Measurements from ENCODE around the gene GRM1.

GRM1 gene

DNA sequence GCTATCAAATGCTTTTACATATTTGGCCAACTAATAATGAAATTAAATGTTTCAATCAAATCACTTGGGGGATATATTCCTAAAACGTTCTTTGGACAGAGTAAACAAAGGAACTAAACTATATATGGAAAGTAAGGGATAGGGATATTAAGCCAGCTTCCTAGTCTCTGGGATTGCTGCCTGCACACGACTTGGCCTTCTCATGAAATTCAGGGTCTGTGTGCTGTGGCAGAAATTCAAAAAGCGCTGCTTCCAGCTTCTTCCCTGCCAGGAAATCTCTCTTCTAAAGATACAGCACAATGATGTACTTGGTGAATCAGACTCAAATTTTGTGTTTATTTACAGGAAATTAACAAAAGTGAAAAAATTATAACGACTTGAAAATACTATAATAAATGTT lies 308.5 kb downstream of the GRM1 start:
- Histone ChIP-seq H3K79me2 (ENCODE audit: low read length) (no peaks in the 10 kb centered on the region), H2AFZ (ENCODE audit: low read depth, low read length) (no peak overlapping the region), H4K20me1 (ENCODE audit: insufficient read depth, low read length) (no peaks in the 10 kb centered on the region), H3K27me3 (ENCODE audit: low read depth, low read length) (no peaks in the 10 kb centered on the region), H3K9me3 (ENCODE audit: insufficient read depth, low read length) (no peaks in the 10 kb centered on the region), H3K4me3 (ENCODE audit: low read length) (no peak overlapping the region), H3K4me2 (ENCODE audit: low read length) (no peak overlapping the region), H3K9ac (ENCODE audit: low read length) (no peak overlapping the region), H3K27ac (ENCODE audit: low read length) (no peak overlapping the region), H3K36me3 (replicated peaks; ENCODE audit: low read depth, low read length) (no peaks in the 10 kb centered on the region), H3K4me1 (ENCODE audit: low read length) (no peaks in the 10 kb centered on the region)
- TF ChIP-seq, protein P1, sequence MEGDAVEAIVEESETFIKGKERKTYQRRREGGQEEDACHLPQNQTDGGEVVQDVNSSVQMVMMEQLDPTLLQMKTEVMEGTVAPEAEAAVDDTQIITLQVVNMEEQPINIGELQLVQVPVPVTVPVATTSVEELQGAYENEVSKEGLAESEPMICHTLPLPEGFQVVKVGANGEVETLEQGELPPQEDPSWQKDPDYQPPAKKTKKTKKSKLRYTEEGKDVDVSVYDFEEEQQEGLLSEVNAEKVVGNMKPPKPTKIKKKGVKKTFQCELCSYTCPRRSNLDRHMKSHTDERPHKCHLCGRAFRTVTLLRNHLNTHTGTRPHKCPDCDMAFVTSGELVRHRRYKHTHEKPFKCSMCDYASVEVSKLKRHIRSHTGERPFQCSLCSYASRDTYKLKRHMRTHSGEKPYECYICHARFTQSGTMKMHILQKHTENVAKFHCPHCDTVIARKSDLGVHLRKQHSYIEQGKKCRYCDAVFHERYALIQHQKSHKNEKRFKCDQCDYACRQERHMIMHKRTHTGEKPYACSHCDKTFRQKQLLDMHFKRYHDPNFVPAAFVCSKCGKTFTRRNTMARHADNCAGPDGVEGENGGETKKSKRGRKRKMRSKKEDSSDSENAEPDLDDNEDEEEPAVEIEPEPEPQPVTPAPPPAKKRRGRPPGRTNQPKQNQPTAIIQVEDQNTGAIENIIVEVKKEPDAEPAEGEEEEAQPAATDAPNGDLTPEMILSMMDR (IDR thresholded peaks at IDR 0.05; ENCODE audit: low read depth, low read length): no peak
- TF ChIP-seq EZH2phosphoT487 (IDR thresholded peaks at IDR 0.05; ENCODE audit: low read depth): no peak

DNA sequence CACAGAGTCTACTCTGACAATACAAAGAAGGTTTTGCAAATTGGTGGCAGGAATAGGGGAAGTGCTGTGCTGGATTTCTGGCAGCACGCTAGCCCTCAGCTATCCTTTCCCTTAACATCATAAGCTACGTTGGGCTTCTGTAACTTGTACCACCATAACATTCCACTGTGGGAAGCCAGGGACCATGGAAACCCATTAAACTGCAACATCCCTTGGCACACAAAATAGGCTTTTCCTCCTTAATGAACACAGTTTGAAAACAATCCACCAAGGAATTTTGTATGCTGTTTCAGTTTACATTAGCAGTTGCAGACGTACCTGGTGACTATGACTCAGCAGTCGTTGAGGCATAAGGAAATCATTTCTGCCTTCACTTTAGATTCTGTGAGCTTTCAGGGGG lies 310.9 kb downstream of the GRM1 start:
- no peak overlapping the region for H3K9ac ChIP-seq (ENCODE audit: low read length)
- H3K27me3 ChIP-seq (ENCODE audit: low read depth, low read length): no peaks in the 10 kb centered on the region
- no peak overlapping the region for H3K27ac ChIP-seq (ENCODE audit: low read length)
- no peaks in the 10 kb centered on the region for H3K36me3 ChIP-seq (replicated peaks; ENCODE audit: low read depth, low read length)
- H3K4me3 ChIP-seq (ENCODE audit: low read length): no peak overlapping the region
- H3K79me2 ChIP-seq (ENCODE audit: low read length): no peaks in the 10 kb centered on the region
- TF ChIP-seq, protein P1 (IDR thresholded peaks at IDR 0.05; ENCODE audit: low read depth, low read length): no peak
- TF ChIP-seq EZH2phosphoT487 (IDR thresholded peaks at IDR 0.05; ENCODE audit: low read depth): no peak
- no peaks in the 10 kb centered on the region for H4K20me1 ChIP-seq (ENCODE audit: insufficient read depth, low read length)
- no peak overlapping the region for H3K4me2 ChIP-seq (ENCODE audit: low read length)
- H3K9me3 ChIP-seq (ENCODE audit: insufficient read depth, low read length): no peaks in the 10 kb centered on the region
- no peak overlapping the region for H2AFZ ChIP-seq (ENCODE audit: low read depth, low read length)
- H3K4me1 ChIP-seq (ENCODE audit: low read length): no peaks in the 10 kb centered on the region

DNA sequence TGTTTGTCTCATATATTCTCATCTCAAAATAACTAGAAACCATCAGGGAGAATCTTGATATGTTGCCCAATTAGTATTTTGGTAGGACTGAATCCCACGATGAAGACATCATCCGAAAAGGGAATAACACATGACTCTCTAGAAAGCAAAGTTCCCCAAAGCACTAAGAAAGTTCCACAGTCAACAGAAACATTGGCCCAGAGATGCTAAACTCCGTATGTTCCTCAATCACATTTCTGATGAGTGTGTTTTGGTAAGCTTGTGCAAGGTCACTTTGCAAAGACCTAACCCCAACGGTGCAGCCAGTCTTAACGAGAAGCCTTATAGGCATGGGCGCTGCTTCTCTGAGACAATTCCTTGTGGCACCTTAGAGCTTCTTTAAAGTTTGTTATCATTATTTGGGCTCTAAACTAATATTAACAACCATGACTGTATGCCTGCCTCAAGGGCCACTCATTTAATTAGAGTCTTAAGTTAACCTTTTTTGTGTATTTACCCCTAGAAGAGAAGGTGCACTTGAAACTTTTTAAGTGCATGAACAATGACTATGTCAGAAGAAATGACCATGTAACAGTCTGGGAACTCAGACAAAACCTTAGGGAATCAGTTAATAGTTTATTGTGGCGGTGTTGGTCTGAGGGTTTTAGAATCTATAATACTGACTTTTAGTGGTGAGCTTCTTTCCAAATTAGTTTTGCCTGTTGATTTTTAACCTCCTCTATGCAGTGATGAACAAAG lies 312.8 kb downstream of the GRM1 start:
- no peak overlapping the region for H3K4me3 ChIP-seq (ENCODE audit: low read length)
- no peaks in the 10 kb centered on the region for H3K36me3 ChIP-seq (replicated peaks; ENCODE audit: low read depth, low read length)
- no peaks in the 10 kb centered on the region for H3K79me2 ChIP-seq (ENCODE audit: low read length)
- H3K27me3 ChIP-seq (ENCODE audit: low read depth, low read length): no peaks in the 10 kb centered on the region
- H3K9me3 ChIP-seq (ENCODE audit: insufficient read depth, low read length): no peaks in the 10 kb centered on the region
- H2AFZ ChIP-seq (ENCODE audit: low read depth, low read length): no peak overlapping the region
- no peaks in the 10 kb centered on the region for H4K20me1 ChIP-seq (ENCODE audit: insufficient read depth, low read length)
- no peak overlapping the region for H3K4me2 ChIP-seq (ENCODE audit: low read length)
- no peak overlapping the region for H3K27ac ChIP-seq (ENCODE audit: low read length)
- H3K4me1 ChIP-seq (ENCODE audit: low read length): no peaks in the 10 kb centered on the region
- H3K9ac ChIP-seq (ENCODE audit: low read length): no peak overlapping the region
- TF ChIP-seq, protein P1 (IDR thresholded peaks at IDR 0.05; ENCODE audit: low read depth, low read length): no peak
- no peak for TF ChIP-seq EZH2phosphoT487 (IDR thresholded peaks at IDR 0.05; ENCODE audit: low read depth)

DNA sequence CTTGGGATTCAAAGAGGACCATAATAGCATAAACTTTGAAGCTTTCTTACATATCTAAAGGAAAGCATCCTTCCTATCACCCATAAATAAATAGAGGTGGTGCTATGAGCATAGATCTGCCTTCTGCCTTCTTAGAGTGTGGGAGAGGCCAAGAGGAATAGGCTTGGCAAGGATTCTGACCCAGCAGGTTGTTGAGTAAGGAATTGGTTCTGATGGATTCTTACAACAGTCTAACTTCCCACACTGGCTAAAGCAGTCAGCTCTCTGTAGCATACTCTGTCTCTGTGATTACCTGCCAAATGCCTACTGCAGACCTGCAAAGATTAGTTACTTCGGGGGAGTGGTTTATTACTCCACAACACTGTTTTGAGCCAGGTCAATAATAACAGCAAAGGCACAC lies 316.7 kb downstream of the GRM1 start:
- no peak overlapping the region for H2AFZ ChIP-seq (ENCODE audit: low read depth, low read length)
- TF ChIP-seq, protein P1 (IDR thresholded peaks at IDR 0.05; ENCODE audit: low read depth, low read length): no peak
- TF ChIP-seq EZH2phosphoT487 (IDR thresholded peaks at IDR 0.05; ENCODE audit: low read depth): no peak
- no peak overlapping the region for H3K27ac ChIP-seq (ENCODE audit: low read length)
- no peaks in the 10 kb centered on the region for H3K9me3 ChIP-seq (ENCODE audit: insufficient read depth, low read length)
- no peak overlapping the region for H3K9ac ChIP-seq (ENCODE audit: low read length)
- H3K4me2 ChIP-seq (ENCODE audit: low read length): no peak overlapping the region
- no peaks in the 10 kb centered on the region for H4K20me1 ChIP-seq (ENCODE audit: insufficient read depth, low read length)
- no peaks in the 10 kb centered on the region for H3K4me1 ChIP-seq (ENCODE audit: low read length)
- no peaks in the 10 kb centered on the region for H3K36me3 ChIP-seq (replicated peaks; ENCODE audit: low read depth, low read length)
- no peak overlapping the region for H3K4me3 ChIP-seq (ENCODE audit: low read length)
- H3K27me3 ChIP-seq (ENCODE audit: low read depth, low read length): no peaks in the 10 kb centered on the region
- no peaks in the 10 kb centered on the region for H3K79me2 ChIP-seq (ENCODE audit: low read length)

All from OCI-LY3 (cell line).